GM21381 (cell line): ENCODE data around the gene ADARB2.
A peak's percentile ranks its signal among the peaks of the same experiment; 100 is the strongest.

Experiments used
- ATAC-seq: cut with Tn5 transposase; IDR thresholded peaks from one replicate; pipeline ENCODE4 v1.9.1; 2021; ENCODE audit warnings: mild to moderate bottlenecking, moderate library complexity; ENCODE audit not compliant: unreplicated experiment

The ADARB2 gene

DNA sequence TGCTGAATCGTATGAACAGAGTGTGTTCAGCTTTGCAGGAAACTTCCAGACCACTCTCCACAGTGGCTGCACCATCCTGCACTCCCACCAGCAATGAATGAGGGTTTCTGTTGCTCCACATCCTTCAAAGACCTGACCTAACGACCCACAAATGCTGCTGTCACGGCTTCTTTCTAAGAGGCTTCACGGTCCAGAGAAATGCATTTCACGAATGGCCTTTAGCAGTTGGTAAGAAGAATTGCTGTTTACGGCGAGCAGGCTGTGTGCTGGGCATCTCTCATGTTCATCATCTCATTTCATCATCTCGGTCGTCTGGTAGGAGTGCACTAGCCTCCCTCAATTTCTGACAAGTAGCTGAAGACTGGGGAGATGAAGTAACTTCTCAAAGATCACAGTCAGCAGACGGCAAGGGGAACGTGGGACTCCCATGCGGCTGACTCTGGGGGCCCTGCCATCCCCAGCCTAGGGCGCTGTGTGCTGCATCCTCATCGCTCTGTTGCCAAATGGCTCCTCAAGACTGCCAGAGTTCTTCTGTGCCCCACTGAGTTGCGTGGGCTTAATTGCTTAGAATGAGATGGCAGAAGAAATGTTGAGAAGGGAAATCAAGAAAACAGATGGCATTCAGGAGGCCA is 72.9 kb downstream of the ADARB2 start:
- ATAC-seq: no peak

DNA sequence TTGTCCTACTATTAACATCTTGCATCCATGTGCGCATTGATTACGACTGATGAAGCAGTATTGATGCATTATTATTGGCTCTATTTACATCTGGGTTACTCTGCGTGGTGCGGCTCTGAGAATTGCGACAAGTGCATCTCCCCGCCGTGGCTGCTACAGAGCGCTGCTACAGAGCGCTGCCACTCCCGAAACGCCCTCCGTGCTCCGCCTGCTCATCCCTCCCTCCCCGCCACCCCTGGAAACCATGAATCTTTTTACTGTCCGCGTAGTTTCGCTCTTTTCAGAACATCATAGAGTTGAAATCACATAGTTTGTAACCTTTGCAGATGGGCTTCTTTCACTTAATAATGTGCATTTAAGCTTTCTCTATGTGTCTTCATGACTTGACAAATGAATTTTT is 74.1 kb downstream of the ADARB2 start:
- ATAC-seq: no peak

DNA sequence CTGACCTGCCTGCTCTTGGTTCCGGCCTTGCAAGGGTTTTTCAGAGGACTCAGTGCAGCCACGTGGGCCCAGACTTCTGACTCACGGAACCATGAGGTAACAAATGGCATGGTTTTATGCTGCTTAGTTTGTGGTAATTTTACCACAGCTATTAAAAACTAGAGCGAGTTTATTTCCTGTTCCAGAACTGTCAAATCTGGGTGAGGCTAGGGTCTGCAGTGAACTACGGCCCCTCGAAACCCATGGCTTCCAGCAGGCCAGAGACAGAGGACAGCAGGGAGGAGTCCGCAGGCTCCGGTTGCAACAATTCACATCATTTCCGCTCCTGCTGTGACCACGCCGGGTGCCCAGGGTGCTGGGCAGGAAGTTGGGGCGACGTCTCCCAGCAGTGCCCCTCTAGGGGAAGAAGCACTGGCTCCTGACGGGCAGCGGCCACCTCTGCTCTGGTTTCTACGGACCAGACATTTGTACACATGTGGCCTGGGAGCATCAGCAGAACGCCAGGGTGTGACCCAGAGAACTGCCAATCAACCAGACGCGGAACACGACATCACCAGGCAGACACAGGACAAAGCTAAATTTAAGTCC is 74.8 kb downstream of the ADARB2 start:
- ATAC-seq: peak; percentile 43

DNA sequence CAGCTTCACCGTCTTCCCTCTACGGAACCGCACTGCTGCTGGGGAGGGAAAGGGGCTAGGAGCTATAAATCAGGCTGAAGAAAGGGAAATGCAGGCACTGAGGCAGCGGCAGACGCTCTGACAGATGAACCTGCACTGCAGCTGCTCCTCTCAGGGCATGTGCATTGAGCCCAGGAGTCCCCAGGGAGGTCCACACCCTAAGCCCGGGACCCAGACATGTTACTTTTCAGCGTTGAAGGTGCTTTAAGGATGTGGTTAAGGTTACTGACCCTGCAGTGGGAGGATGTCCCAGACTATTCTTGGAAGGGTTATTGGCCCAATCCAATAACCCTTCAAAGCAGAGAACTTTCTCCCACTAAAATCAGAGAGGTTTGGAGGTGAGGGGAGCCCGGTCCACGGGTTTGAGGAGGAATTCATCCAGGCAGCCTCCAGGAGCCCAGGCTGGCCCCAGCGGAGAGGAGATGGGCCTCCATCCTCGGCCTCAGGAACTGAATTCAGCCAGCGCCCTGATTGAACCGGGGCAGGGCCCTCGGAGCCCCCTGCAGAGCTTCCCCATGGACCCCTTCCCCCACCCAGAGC is 75.4 kb downstream of the ADARB2 start:
- peak; percentile 80 for ATAC-seq

DNA sequence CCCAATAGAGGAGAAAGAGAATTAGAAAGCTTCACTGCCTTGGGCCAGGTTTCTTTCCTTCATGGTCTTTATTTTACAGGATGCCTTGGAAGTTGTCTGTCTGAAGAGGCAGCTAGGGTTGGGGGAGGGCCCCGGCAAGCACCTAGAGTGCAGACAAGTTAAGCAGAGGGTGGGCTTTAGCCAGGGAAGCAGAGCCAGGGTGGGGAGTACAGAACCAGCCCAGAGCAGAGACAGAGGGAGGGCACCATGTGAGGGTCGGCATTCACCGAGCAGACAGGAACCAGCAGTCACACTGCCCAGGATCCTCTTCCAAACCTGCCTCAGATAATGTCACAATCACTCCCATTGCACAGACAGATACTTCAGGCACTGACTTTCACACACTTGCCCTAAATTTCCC is 75.9 kb downstream of the ADARB2 start:
- no peak for ATAC-seq

DNA sequence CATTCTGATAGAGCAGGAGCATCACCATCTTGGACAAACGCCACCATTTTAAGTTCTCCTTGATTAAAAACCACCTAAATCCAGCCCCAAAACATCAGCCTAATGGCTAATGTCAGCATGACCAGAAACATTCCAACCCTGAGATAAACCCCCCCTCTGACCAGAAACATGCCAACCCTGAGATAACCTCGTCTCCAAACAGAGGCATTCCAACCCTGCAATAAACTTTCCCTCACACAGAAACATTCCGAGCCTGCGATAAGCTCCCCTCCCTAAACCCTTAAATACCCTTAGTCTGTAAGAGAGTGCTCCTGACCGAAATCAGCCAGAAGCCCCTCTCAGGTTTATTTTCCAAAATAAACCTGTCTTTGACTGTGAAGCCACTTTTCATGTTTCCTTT is 76.5 kb downstream of the ADARB2 start:
- no peak for ATAC-seq

DNA sequence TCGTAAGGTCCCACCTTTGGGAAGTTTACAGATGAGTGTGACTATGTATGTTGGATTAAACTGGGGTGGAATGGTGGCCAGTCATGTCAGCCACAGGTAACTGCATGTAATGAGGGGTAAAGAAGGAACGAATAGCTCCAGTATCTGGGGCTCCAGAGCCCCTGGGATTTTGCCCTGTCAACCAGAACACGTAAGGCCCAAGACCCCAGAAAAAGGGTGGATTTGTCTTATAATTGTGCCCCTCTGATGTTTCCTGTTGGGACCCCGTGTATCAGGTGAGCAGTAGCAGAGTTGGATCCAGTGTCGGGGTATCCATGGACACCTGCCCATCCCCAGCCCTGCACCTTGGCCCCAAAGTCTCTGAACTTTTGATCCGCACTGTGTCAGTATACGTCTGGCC is 76.9 kb downstream of the ADARB2 start:
- no peak for ATAC-seq

DNA sequence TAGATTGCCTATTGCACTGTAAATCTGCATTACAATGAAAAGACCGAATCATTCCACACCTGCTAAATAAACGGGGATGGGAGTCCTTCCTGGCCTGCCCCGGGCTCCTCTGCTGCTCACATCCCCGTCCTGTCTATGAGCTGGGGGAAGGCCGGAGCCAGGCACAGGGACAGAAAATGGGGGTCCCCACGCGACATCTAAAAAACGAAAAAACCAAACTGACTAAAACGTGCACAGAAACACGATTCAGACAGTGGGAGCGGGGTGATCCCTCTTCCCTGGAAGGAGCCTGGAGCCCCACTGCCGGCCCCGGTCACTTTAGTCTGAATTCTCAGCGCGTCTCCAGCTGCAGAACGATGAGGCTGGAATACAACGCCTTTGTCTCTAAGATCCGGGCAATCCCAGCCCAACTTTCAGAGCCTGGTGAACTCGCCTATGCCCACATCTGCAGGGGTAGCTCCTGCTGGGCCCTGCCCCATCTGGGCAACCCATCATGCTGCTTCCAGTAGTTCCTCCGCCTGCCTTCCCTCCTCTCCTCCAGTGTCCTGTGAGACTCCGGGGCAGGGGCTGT is 78.0 kb downstream of the ADARB2 start:
- ATAC-seq: no peak

DNA sequence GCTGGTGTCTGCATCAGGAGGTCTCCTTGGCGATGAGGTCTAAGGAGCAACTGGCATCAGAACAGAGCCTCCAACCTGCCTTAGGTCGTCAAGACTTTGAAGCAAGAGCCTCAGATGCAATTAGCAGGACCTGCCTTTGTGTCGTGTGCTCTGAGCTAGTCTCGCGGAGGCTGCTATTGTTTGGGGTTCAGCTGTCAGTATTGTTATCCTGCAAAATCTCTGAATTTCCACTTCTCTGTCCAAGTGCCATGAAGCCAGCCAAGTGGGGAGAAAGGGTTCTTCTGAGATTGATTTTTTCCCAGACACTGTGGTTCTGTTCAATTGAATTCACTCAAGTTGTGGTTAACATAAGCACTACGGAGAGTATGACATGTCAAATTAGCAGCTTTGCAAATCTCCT is 78.7 kb downstream of the ADARB2 start:
- ATAC-seq: no peak

DNA sequence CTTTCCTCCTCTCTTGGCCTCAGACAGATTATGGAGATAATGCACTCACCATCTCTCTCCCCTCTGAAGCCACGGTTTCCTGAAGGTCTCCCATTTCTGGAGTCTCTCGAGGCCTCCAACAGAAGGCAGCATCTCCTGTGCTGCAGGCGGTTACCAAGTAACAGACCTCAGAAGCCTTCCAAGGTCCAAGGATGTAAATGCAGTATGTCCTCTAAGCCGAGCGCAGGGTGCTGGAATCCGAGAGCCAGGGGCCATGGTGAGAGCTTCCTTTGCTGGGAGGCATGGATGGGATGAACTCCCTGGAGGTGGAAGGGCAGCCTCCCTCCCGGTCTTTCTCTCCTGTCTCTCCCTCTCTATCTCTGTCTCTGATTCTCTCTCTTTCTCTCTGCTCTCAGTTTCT is 79.8 kb downstream of the ADARB2 start:
- ATAC-seq: no peak

DNA sequence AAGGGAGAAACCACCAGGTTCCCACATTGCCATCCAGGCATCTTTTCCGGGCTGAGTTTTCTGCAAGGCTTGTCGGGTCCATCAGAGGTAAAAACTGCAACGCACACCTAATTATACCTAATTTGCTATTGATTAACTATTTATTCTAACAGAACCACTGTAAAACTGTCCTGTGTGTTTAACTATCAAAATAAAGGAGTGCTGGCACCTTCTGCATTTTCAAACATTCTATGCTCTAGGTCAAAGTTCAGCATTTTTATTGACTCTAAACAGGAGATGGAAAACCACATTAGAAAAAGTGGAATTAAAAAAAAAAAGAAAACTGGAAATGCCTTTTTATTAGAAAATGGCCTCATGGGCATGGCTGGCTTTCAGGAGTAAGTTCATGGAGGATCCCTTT is 82.0 kb downstream of the ADARB2 start:
- ATAC-seq: no peak

DNA sequence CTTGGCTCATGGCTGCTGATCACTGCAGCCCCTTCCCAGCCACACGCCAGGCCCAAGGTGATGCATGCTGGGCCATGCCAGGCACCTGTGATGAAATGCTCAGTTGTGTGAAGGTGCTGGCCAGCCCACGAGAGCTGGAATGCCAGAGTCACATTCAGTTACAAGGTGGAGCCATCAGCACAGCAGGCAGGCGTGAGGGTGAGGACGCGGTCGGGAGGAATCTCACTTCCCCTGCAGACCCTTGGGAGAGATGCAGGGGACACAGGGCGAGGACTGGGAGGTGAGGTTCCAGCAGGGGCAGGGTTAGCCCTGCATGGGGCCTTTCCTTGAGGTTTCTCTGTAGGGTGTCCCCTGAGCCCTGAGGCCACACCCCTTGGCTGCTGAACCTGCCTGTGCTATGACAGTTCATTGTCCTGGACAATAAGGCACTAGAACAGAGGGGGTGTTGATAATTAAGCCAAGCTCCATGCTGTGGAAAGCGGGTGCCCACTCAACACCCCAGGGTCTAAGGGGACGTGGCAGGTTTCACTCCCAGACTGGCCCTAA is 82.4 kb downstream of the ADARB2 start:
- no peak for ATAC-seq

DNA sequence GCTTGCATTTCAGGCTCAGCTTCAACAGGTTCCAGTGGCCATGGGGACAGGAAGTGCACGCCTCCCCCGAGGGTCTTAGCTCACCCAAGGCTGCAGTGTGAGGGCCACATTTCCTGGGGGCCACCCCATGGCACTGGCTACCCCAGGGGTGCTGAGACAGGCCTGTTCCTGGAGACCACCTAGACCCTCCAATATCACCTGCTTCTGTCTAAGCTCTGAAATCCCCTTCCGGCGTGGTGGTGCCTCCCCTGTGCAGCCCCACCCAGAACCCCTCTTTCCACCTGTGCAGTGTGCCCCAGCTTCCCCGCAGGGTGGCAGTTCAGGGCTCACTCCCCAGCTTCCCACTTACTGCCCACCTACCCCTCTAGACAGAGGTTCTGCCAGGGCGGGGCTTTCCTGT is 83.1 kb downstream of the ADARB2 start:
- ATAC-seq: no peak

DNA sequence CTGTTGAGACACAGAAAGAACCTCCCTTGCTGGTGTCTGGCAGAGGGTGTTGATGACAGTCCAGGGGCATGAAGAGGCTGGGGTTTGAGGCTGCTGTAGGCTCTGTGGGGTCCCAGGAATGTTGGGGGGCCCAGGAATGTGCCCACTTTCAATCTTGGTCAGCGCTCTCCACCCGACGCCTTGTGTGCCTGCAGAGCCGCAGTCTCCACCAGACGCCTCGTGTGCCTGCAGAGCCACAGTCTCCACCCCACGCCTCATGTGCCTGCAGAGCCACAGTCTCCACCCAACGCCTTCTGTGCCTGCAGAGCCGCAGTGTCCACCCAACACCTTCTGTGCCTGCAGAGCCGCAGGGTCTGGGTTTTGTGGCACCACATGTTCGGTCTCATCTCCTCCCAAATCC is 84.0 kb downstream of the ADARB2 start:
- no peak for ATAC-seq

DNA sequence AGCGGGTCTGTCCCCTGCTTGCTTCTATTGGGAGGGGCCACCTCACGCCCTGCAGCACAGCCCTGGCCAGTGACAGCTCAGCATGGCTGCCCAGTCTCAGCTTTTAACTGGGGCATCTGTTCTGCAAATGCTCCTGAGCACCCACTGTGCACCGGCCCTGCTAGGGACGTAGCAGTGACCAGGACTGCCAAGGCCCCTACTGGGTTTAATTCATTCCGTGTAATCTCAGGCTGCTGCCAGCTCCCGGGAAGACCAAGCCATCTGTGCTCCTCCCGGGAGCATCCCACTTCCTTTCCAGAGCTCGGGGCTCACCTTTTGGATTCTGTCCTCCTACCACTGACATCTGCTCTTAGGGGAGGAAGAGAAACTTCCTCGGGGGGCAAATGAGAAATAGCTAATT is 85.2 kb downstream of the ADARB2 start:
- ATAC-seq: no peak

DNA sequence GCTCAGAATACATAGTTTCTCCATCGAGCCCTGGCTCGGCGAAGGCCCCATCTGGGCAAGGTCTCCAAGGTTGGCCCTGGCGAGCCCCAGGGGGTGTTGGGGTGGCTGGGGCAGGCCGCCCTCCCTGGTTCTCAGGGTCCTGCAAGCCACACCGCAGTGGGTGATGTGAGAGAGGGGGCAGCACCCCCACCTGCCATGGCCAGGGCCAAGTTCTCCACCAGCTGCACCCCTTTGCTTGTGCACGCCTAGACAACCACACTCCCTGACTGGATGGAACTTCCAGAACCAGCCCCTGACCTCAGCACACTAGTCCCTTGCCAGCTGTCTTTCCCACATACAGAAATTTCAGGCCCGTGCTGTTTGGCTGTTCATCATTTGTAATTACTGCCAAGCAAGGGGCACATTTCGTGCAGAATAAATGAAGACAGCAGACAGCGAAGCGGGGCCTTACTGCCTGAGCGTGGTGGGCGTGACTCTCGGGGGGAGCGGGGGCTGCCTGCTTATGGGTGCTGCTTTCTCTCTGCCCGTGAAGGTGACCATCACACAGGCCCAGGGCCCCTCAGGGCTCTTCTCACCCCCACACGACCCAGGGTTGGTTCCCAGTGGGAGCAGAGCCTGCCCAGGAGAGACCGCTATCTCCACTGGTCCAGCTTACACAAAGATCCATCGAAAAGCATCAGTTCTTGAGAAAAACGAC is 85.9 kb downstream of the ADARB2 start:
- ATAC-seq: no peak

DNA sequence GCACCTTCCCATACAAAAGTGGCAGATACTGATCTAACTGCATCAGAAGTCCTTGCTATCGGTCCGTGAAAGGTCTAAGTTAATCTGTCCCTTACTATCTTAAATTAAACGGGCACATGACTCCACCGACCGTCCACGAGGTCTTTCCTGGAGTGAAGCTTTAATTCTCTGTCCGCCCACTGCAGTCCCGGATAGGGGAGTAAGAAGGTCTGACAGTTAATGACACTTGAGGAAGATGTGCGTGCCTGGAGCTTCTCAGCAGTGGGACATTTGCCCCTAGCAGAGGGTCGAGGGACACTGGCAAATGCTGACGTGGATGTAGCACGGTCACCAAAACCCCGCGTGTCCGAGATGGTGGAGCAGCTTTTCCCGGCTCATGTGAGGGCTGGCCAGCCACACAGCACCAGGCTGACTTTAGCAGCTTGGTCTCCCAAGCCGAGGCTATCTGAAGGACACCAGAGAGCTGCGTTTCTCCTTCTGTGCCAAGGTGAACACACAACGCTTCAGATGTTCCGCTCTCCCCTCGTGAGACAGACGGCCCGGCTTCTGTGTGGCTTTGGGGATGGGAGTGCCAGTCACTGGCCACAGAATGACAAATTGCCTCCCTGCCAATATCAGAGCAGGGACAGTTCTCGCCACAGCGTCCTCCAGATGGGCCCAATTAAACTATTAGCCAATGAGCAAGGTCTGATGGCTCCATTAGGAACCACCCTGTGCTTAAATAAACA is 86.6 kb downstream of the ADARB2 start:
- no peak for ATAC-seq

DNA sequence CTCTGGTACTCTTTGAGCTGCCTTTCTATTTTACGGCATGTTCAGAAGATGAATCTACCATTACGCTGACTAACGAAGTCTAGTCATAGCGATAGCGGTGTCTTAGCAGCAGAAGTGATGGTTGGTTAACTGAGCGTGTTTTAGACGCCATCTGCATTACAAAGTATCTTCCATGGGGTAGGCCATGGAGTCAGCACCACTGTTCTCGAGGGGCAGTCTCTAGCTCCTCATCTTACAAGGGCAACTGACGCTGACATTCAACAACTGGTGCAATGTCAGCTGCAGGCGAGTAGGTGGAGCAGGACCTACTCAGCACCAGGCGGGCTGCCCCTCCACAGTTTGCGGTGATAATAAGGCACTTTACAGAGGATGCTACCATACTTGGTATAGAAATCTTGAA is 88.7 kb downstream of the ADARB2 start:
- no peak for ATAC-seq

DNA sequence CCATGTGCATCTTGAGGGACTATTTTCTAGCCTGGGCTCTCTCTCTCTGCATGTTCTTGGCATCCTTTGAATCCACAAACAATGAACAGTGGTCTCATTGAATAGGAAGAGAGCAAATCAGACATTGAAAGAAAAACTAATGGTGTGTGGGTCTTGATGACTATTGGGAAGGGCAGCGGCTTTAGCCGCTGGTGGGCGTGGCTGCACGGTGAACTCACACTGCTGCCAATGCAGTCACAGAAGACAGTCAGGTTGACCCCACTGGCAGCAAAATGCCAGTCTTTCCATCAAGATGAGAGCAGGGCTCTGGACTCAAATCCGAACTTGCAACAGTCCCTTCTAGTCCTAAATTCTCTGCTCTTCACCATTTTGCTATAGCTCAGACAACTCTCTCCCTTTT is 91.0 kb downstream of the ADARB2 start:
- ATAC-seq: no peak

DNA sequence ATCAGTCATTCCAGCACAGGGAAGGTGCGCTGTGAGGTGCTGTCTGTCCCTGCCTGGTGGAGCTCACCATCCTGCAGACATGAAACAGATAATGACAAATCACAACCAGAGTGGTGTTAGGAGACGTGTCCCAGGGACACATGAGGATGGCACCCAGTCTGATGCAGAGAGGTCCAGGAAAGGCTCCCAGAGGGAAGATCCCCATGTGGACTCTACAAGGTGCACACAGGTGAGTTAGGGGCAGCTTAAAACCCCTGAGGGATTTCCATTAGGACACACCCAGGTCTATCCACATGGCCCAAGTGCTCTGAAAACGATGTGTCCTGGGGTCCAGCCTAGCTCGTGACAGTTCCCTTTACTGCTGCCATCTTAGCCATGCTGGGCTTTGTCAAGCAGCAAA is 91.4 kb downstream of the ADARB2 start:
- no peak for ATAC-seq

DNA sequence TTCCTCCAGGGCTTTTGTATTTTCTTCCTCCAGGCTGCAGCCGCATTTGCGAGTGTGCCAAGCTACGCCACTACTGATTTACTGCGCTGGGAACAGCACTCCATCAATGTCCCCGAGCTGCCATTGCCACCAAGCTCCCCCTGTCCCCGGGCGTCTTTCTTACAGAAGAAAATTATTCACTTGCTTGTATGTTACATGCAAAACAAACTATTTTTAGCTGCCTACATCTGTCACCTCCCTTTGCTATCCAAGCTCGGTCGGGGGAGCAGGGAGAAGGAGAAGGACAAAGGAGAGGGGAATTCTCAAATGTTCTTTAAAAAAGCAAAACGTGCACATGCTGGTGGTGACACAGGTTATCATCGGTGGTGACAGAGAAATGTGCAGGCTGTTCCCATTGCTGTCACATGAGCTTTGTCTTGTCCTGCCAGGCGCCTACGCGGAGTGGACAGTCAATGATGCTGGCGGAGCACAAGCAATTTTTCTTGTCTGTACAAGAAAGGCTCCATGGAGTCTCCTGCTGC is 93.1 kb downstream of the ADARB2 start:
- no peak for ATAC-seq
